GM12873 (cell line): ENCODE measurements around the gene AMER3.

Experiments used
- CTCF ChIP-seq: IDR thresholded peaks from 2 replicates; pipeline ENCODE4 v1.5.1; 2012; ENCODE audit warnings: low read depth, mild to moderate bottlenecking, moderate library complexity, low read length, control low read depth; ENCODE audit not compliant: insufficient read depth; ENCODE audit errors: missing control alignments

AMER3 gene

DNA sequence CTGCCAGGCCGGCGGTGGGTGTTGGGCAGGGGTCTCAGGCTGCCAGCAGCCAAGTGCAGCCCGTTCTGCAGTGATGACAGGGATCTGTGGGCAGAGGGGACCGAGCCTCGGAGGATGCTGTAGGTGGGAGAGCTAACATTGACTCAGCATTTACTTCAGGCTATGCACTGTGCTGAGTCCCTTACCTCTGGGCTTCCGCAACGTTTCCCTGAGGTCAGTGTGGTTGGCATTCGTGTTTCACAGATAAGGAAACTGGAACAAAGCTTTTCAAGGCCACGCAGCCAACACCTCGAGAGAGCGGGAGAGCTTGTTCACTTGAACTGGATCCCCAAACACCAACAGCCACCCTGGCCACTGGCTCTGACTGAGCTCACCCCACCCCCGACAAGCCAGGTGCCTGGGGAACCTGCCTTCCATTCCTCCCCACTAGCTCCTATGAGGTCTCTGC is 27.3 kb upstream of the AMER3 start:
- TF ChIP-seq CTCF = no peak

DNA sequence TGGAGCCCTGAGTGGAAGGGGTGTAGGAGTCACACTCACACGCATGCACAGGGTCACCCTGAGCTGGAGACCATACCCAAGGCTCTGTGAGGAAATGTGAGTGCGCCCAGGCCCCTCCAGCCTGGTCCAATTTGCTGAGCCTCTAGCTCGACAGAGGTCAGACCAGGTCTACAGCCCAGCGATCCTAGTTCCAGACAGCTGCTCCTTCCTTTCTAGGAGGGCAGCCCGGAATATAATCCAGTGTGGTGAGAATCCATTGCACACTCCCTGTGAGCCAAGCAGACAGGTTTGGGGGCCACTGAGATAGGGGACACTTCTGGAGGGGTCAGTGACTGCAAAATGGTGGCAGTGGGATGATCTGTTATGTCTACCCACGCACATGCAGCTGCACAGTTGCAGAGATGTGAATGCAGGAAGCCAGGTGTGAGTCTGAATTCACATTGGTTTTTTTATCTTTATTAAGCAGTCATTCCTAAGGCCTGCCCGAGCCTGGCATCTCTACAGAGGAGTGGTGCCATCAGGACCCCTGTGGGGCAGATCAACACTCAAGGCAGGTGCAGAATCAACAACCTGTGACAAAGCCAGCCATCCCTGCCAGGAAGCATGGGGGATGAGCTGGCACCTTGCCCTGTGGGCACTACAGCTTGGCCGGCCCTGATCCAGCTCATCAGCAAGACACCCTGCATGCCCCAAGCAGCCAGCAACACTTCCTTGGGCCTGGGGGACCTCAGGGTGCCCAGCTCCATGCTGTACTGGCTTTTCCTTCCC is 26.6 kb upstream of the AMER3 start, which contains the start of gene GPR148:
Gene GPR148, plus strand, starts transcription at position 522 of the 768 bp plus-strand sequence. Its CDS starts 82 bp downstream, at position 604.
- TF ChIP-seq CTCF = no peak

DNA sequence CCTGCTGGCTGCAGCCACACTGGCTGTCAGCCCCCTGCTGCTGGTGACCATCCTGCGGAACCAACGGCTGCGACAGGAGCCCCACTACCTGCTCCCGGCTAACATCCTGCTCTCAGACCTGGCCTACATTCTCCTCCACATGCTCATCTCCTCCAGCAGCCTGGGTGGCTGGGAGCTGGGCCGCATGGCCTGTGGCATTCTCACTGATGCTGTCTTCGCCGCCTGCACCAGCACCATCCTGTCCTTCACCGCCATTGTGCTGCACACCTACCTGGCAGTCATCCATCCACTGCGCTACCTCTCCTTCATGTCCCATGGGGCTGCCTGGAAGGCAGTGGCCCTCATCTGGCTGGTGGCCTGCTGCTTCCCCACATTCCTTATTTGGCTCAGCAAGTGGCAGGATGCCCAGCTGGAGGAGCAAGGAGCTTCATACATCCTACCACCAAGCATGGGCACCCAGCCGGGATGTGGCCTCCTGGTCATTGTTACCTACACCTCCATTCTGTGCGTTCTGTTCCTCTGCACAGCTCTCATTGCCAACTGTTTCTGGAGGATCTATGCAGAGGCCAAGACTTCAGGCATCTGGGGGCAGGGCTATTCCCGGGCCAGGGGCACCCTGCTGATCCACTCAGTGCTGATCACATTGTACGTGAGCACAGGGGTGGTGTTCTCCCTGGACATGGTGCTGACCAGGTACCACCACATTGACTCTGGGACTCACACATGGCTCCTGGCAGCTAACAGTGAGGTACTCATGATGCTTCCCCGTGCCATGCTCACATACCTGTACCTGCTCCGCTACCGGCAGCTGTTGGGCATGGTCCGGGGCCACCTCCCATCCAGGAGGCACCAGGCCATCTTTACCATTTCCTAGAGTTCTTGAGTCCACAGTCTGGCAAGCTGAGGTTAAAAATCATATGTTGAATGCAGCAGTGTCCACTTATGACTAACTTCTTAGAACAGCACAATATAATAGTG is 25.7 kb upstream of the AMER3 start:
- no peak for TF ChIP-seq CTCF

DNA sequence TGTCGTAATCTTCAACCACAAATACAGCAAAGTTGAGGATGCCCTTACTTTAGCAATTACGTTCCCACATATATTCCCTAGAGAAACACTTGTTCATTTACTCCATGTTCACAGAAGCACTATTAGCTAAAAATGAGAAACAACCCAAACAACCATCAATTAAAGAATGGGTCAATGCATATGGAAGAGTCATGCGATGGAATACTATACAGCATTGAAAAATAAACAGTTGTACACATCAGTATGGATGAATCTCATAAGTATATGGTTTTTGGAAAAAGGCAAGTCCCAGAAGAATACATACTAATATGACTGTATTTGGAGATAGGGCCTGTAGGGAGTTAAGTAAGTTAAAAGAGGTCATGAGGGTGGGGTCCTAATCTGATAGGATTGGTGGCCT is 20.1 kb upstream of the AMER3 start:
- no peak for TF ChIP-seq CTCF

DNA sequence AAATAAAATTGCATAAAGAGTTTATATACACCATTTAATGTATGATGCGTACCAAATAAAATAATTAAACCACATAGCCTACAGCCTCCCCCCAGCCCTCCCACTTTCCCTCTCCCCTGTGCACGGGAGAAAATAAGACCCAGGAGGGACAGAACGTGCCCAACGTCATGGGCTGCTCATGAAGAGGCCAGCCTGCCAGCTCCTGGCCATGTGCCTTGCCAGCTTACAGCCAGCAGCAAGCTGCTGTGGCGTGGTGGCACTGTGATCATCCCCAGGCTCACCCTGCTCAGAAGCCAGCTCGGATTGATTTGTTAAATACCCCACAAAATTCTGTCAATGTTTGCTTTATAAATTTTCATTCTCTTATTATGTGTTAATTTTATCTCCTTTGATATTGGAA is 18.9 kb upstream of the AMER3 start:
- TF ChIP-seq CTCF = no peak

DNA sequence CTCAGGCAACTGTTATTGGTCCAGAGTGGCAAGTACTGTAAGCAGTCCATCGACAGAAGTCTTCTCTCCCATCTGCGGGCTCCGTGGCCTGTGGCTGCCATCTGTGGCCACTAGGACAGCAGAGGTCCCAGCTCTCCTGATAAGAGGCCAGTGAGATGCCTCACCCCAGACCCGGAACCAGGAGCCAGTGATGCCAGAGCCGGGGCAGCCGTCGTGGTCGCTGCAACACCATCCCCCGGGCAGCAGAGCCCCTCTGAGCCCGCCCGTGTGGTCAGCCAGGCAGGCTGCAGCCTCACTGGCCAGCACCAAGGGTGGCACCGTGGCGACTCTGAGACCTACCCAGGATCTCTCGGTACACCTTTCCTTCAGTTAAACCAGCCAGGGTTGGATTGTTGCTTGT is 17.7 kb upstream of the AMER3 start:
- TF ChIP-seq CTCF = no peak

DNA sequence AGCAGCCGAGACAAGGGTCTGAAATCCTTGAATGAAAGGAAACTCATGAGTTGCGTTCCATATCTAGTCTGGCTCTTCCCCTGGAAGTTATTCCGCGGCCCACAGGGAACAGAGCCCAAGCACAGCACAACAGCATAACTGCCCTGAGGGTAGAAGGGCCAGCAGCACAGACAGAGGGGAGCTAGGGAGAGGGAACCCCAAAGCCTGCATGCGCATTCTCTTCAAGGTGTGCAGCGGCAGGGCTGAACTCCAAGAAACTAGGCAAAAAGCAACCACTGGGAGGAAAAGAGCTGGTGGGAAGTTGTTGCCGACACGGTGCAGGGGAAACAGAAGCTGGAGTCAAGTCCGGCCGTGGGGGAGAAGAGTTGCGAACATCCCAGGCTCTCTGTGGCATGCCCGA is 14.7 kb upstream of the AMER3 start:
- no peak for TF ChIP-seq CTCF
